SK-N-SH (cell line): ENCODE data around the gene GPR32.
"Not testable (repeated sequence)": the region's sequence is repeated elsewhere in the genome, so short reads cannot be mapped to it uniquely, and the experiment has no call there.

Experiments
- CTCF ChIP-seq: fragments of 200-600 bp; sonication (generic); IDR thresholded peaks from 2 replicates; pipeline ENCODE4 v1.6.1; 2017; ENCODE audit warnings: antibody characterized with exemption, mild to moderate bottlenecking, moderate library complexity
- EP300 ChIP-seq, 2 experiments: IDR thresholded peaks; 2 replicates each; pipeline versions ENCODE4 v1.4.0 to v1.6.1; 2012; ENCODE audit warnings: borderline replicate concordance in 1 of 2, low read depth in 1 of 2, low read length in 1 of 2
- FOXM1 ChIP-seq: IDR thresholded peaks from 2 replicates; pipeline ENCODE4 v1.4.0; 2012; ENCODE audit warnings: low read depth, mild to moderate bottlenecking
- GATA2 ChIP-seq: sonication (generic); formaldehyde crosslinking; IDR thresholded peaks from 2 replicates; pipeline ENCODE4 v1.5.0; 2020; ENCODE audit warnings: mild to moderate bottlenecking, missing genetic modification reagents
- TCF12 ChIP-seq: IDR thresholded peaks from 2 replicates; pipeline ENCODE4 v1.4.0; 2012
- TF ChIP-seq, protein P1 (sequence below): IDR thresholded peaks from 2 replicates; pipeline ENCODE4 v1.6.1; 2012; ENCODE audit warnings: mild to moderate bottlenecking, low read depth, low read length, moderate library complexity

DNA sequence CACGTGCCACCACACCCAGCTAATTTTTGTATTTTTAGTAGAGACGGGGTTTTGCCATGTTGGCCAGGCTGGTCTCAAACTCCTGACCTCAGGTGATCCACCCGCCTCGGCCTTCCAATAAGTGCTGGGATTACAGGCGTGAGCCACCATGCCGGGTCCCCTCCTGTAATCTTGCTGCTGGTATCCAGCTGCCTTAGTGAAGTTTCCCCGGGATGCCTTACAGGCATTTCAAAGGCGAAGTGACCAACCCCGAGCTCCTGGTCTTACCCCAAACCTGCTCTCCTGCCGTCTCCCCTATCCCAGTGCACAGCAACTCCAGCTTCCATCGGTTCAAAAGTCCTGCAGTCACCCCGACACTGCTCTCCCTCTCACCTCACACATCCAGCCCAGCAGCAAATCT lies 3.5 kb upstream of the GPR32 start:
- TF ChIP-seq, protein P1, sequence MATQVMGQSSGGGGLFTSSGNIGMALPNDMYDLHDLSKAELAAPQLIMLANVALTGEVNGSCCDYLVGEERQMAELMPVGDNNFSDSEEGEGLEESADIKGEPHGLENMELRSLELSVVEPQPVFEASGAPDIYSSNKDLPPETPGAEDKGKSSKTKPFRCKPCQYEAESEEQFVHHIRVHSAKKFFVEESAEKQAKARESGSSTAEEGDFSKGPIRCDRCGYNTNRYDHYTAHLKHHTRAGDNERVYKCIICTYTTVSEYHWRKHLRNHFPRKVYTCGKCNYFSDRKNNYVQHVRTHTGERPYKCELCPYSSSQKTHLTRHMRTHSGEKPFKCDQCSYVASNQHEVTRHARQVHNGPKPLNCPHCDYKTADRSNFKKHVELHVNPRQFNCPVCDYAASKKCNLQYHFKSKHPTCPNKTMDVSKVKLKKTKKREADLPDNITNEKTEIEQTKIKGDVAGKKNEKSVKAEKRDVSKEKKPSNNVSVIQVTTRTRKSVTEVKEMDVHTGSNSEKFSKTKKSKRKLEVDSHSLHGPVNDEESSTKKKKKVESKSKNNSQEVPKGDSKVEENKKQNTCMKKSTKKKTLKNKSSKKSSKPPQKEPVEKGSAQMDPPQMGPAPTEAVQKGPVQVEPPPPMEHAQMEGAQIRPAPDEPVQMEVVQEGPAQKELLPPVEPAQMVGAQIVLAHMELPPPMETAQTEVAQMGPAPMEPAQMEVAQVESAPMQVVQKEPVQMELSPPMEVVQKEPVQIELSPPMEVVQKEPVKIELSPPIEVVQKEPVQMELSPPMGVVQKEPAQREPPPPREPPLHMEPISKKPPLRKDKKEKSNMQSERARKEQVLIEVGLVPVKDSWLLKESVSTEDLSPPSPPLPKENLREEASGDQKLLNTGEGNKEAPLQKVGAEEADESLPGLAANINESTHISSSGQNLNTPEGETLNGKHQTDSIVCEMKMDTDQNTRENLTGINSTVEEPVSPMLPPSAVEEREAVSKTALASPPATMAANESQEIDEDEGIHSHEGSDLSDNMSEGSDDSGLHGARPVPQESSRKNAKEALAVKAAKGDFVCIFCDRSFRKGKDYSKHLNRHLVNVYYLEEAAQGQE = not testable (repeated sequence)
- not testable (repeated sequence) for TF ChIP-seq FOXM1; CTCF; GATA2 (CRISPR knock-in tag); EP300 (IDR thresholded peaks at IDR 0.05; ENCODE audit: borderline replicate concordance in 1 of 2, low read depth in 1 of 2, low read length in 1 of 2); TCF12
